HG03039 (cell line): Measurements from ENCODE around the gene WDR45B.

Experiments
- ATAC-seq: cut with Tn5 transposase; IDR thresholded peaks from one replicate; pipeline ENCODE4 v1.9.1; 2021; ENCODE audit warnings: mild to moderate bottlenecking, moderate library complexity; ENCODE audit not compliant: unreplicated experiment

Gene WDR45B

GRCh38 chr17:82633343-82633742 is 14.9 kb downstream of the WDR45B start:
- ATAC-seq, result no peak

- no peak for ATAC-seq
These were observed 15.8 kb downstream of the WDR45B start for GRCh38 chr17:82632451-82632850.

DNA sequence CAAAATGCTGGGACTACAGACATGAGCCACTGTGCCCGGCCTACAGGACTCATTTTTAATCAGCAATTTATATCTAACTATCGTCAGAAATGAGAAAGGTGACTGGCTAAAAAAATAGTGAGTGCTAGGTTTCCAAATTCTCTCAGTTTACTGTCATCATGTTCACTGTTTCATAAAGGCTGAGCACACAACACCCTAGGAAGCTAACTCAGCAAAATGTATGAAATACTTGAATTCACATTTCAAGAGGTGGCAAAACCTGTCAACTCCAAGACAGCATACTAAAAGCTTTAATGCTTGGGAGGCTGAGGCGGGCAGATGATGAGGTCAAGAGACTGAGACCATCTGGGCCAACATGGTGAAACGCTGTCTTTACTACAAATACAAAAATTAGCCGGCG is 16.7 kb downstream of the WDR45B start:
- ATAC-seq, result no peak

GRCh38 chr17:82630212-82630611 is 18.0 kb downstream of the WDR45B start:
- ATAC-seq, result no peak

- ATAC-seq, result no peak
These were observed 18.5 kb downstream of the WDR45B start for GRCh38 chr17:82629748-82630147.

- no peak for ATAC-seq
These were observed 20.8 kb downstream of the WDR45B start for GRCh38 chr17:82627405-82627804.

- no peak for ATAC-seq
These were observed 24.5 kb downstream of the WDR45B start for GRCh38 chr17:82623707-82624106.

DNA sequence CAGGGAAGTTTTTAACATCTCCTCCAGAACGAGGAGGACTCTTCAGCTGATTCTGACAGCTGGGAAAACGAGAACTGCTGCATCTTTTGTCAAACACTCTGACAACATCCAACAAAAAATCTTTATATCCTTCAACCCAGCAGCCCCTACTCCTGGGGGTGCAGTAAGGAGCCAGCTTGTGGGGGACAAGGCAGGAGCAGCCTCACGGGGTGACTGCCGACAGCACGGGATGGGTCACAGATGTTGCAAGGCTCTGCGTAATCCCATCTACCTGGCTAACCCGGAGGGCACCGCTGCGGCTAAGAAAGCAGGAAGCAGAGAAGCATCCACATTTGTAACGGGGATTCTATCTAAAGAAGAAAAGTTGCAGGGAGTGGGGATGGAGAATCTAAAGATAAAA is 28.6 kb downstream of the WDR45B start:
- ATAC-seq, result no peak

- no peak for ATAC-seq
These were observed 29.0 kb downstream of the WDR45B start for GRCh38 chr17:82619211-82619610.

GRCh38 chr17:82616021-82616711 is 32.1 kb downstream of the WDR45B start:
- no peak for ATAC-seq

- no peak for ATAC-seq
These were observed 32.9 kb downstream of the WDR45B start for GRCh38 chr17:82615084-82616020.

GRCh38 chr17:82614095-82614631 is 34.1 kb downstream of the WDR45B start:
- ATAC-seq, result no peak

GRCh38 chr17:82613283-82614094 is 34.8 kb downstream of the WDR45B start:
- ATAC-seq, result no peak

DNA sequence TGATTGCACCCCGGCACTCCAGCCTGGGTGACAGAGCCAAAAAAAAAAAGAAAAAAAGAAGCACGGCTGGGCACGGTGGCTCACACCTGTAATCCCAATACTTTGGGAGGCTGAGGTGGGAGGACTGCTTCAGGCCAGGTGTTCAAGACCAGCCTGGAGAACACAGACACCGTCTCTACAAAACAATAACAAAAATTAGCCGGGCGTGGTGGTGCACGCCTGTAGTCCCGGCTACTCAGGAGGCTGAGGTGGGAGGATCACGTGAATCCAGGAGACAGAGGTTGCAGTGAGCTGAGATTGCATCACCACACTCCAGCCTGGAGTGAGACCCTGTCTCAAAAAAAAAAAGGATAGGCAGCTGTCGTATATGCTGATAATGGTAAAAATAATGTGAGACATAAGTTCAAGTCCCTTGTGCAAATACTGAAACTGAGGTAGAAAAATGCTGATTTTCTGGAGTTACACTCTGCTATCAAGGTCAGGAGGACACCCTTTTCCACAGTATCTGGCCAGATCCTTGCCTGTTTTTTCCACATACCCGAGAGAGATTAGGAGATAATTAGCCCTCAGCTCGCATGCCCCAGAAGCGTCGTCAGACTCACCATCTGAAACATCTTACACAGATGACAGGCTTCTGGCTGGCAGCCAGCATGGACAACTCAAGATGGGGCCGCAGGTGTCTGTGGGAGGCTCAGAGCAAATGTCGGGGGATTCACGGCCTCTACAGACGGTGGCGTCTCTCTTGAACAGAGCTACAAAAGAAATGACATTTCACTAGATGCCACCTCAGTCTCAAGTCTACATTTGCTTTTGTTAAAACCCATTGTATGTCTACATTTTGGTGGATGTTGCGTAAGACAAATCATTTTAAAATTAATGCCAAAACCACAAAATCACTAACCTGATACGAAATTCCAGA is 36.8 kb downstream of the WDR45B start:
- no peak for ATAC-seq

DNA sequence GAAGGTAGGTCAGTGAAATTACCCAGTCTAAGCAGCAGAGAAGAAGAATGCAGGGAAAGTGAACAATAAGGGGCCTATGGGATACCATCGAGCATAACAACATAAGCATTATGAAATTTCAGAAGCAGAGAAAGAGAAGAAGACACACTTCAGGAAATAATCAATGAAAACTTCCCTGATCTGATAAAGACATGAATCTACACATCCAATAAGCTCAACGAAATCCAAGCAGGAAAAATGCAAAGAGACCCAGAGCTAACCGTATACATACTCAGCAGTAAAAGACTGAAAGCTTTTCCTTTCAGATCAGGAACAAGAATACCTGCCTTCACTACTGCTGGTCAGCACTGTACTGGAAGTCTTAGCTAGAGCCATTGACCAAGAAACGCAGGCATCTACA is 38.6 kb downstream of the WDR45B start:
- no peak for ATAC-seq

DNA sequence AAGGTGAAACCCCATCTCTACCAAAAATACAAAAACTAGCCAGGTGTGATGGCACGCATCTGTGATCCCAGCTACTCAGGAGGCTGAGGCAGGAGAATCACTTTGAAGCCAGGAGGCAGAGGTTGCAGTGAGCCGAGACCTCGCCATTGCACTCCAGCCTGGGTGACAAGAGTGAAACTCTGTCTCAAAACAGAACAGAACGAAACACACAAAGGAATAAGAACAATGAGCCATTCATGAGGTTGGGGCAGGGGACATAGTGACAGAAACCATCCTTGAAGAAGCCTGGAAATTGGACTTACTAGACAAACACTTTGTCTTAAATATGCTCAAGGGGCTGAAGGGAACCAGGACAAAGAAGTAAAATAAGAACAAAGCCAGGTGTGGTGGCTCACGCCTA is 39.4 kb downstream of the WDR45B start:
- no peak for ATAC-seq

- no peak for ATAC-seq
These were observed 42.2 kb downstream of the WDR45B start for GRCh38 chr17:82605939-82606600.

- ATAC-seq, result no peak
These were observed 43.7 kb downstream of the WDR45B start for GRCh38 chr17:82604532-82604931.

- no peak for ATAC-seq
These were observed 44.2 kb downstream of the WDR45B start for GRCh38 chr17:82603981-82604448.
